GM23338 (cell line): Measurements from ENCODE around the gene MLLT6.

ENCODE experiments used
- CREB1 ChIP-seq: fragments of 250-450 bp; sonication (Bioruptor Pico); IDR thresholded peaks from 2 replicates; pipeline ENCODE4 v1.5.0; 2020; ENCODE audit warnings: low read depth, mild to moderate bottlenecking, moderate library complexity
- EZH2 ChIP-seq: fragments of 200-600 bp; sonication (generic); IDR thresholded peaks from one replicate; pipeline ENCODE4 v1.8.0; 2017; ENCODE audit warnings: antibody characterized with exemption, mild to moderate bottlenecking, low read depth; ENCODE audit not compliant: unreplicated experiment
- POLR2AphosphoS5 ChIP-seq: IDR thresholded peaks from 2 replicates; pipeline ENCODE4 v1.6.1; 2016; ENCODE audit warnings: antibody characterized with exemption, low read depth
- REST ChIP-seq: IDR thresholded peaks from one replicate; pipeline ENCODE4 v1.6.1; 2018; ENCODE audit warnings: antibody characterized with exemption; ENCODE audit not compliant: unreplicated experiment
- ZNF114 ChIP-seq: fragments of 250-450 bp; sonication (Bioruptor Pico); IDR thresholded peaks from 2 replicates; pipeline ENCODE4 v1.5.0; 2020; ENCODE audit warnings: mild to moderate bottlenecking, moderate library complexity
- ZNF331 ChIP-seq: fragments of 250-450 bp; sonication (Bioruptor Pico); IDR thresholded peaks from 2 replicates; pipeline ENCODE4 v1.5.0; 2020; ENCODE audit warnings: low read depth, mild to moderate bottlenecking, moderate library complexity
- TF ChIP-seq, protein P1 (sequence below), 2 experiments: fragments of 200-600 bp in 1 of 2; sonication (generic) in 1 of 2; conservative IDR thresholded peaks; 2 replicates each; pipeline versions ENCODE4 v1.5.1 to v1.6.1; 2016 to 2017; ENCODE audit warnings: antibody characterized with exemption in 2 of 2, low read depth in 2 of 2, mild to moderate bottlenecking in 2 of 2, moderate library complexity in 1 of 2
- TF ChIP-seq, protein P2 (sequence below): IDR thresholded peaks from 2 replicates; pipeline ENCODE4 v1.6.1; 2016; ENCODE audit warnings: antibody characterized with exemption

GRCh38 chr17:38685491-38685890 is 19.6 kb upstream of the MLLT6 start:
- TF ChIP-seq CREB1 (CRISPR knock-in tag) (no peak), EZH2 (no peak), POLR2AphosphoS5 (no peak), REST (no peak), ZNF114 (CRISPR knock-in tag) (no peak), ZNF331 (CRISPR knock-in tag) (no peak)
- TF ChIP-seq, protein P1, sequence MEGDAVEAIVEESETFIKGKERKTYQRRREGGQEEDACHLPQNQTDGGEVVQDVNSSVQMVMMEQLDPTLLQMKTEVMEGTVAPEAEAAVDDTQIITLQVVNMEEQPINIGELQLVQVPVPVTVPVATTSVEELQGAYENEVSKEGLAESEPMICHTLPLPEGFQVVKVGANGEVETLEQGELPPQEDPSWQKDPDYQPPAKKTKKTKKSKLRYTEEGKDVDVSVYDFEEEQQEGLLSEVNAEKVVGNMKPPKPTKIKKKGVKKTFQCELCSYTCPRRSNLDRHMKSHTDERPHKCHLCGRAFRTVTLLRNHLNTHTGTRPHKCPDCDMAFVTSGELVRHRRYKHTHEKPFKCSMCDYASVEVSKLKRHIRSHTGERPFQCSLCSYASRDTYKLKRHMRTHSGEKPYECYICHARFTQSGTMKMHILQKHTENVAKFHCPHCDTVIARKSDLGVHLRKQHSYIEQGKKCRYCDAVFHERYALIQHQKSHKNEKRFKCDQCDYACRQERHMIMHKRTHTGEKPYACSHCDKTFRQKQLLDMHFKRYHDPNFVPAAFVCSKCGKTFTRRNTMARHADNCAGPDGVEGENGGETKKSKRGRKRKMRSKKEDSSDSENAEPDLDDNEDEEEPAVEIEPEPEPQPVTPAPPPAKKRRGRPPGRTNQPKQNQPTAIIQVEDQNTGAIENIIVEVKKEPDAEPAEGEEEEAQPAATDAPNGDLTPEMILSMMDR (conservative IDR thresholded peaks at IDR 0.05; ENCODE audit: low read depth in 2 of 2): no peak
- TF ChIP-seq, protein P2, sequence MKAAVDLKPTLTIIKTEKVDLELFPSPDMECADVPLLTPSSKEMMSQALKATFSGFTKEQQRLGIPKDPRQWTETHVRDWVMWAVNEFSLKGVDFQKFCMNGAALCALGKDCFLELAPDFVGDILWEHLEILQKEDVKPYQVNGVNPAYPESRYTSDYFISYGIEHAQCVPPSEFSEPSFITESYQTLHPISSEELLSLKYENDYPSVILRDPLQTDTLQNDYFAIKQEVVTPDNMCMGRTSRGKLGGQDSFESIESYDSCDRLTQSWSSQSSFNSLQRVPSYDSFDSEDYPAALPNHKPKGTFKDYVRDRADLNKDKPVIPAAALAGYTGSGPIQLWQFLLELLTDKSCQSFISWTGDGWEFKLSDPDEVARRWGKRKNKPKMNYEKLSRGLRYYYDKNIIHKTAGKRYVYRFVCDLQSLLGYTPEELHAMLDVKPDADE: no peak
